Suprapubic skin (tissue), 4 donors: Measurements from ENCODE around the gene LRMDA.

Experiments used
- EP300 ChIP-seq: sonication (generic); formaldehyde crosslinking; IDR thresholded peaks from one replicate; pipeline ENCODE4 v1.6.1; 2017; ENCODE audit warnings: antibody characterized with exemption
- POLR2AphosphoS5 ChIP-seq, 3 donors: sonication (generic); formaldehyde crosslinking; IDR thresholded peaks; one replicate each; pipeline ENCODE4 v1.6.1; 2017; ENCODE audit warnings: antibody characterized with exemption in 3 of 3
- TF ChIP-seq, protein P1 (sequence below), 2 donors: fragments of 200-600 bp in 1 of 2; fragments of 450-650 bp in 1 of 2; sonication (generic) in 1 of 2; IDR thresholded peaks; one replicate each; pipeline ENCODE4 v1.5.1; 2016 to 2019; ENCODE audit warnings: antibody characterized with exemption in 2 of 2, mild to moderate bottlenecking in 1 of 2, moderate library complexity in 1 of 2

DNA sequence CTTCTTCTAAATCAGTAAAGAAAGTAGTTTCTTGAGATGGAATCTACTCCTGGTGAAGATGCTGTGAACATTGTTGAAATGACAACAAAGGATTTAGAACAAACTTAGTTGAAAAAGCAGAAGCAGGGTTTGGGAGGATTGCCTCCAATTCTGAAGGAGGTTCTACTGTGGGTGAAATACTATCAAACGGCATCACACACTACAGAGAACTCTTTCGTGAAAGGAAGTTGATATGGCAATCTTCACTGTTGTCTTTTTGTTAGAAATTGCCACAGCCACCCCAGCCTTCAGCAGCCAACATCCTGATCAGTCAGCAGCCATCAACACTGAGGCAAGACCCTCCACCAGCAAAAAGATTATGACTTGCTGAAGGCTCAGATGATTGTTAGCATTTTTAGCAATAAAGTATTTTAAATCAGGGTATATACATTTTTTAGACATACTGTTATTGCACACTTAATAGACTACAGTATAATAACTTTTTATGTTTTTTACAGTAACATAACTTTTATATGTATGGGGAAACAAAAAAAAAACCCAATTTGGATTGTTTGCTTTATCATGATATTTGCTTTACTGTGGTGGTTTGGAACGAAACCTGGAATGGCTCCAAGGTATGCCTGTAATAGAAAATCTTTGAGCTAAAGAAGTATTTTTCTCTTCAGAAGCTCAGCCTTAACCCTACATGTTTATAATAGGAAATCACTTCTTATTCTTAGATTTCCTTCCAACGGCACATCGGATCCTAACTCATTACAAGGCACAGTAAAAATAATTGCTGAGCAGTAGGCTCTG is 257.3 kb downstream of the LRMDA start:
- TF ChIP-seq POLR2AphosphoS5 (IDR thresholded peaks at IDR 0.05) = no peak
- TF ChIP-seq, protein P1, sequence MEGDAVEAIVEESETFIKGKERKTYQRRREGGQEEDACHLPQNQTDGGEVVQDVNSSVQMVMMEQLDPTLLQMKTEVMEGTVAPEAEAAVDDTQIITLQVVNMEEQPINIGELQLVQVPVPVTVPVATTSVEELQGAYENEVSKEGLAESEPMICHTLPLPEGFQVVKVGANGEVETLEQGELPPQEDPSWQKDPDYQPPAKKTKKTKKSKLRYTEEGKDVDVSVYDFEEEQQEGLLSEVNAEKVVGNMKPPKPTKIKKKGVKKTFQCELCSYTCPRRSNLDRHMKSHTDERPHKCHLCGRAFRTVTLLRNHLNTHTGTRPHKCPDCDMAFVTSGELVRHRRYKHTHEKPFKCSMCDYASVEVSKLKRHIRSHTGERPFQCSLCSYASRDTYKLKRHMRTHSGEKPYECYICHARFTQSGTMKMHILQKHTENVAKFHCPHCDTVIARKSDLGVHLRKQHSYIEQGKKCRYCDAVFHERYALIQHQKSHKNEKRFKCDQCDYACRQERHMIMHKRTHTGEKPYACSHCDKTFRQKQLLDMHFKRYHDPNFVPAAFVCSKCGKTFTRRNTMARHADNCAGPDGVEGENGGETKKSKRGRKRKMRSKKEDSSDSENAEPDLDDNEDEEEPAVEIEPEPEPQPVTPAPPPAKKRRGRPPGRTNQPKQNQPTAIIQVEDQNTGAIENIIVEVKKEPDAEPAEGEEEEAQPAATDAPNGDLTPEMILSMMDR (IDR thresholded peaks at IDR 0.05) = no peak
- no peak for TF ChIP-seq EP300
